LoVo (cell line): ENCODE measurements around the gene EHMT1.

Source experiments
- DNase-seq: peaks from one replicate; pipeline ENCODE4 v3.0.0-alpha.2; 2016; ENCODE audit warnings: low spot score

EHMT1 gene

GRCh38 chr9:137829260-137829996 is 210.6 kb downstream of the EHMT1 start:
- no peak for DNase-seq

DNA sequence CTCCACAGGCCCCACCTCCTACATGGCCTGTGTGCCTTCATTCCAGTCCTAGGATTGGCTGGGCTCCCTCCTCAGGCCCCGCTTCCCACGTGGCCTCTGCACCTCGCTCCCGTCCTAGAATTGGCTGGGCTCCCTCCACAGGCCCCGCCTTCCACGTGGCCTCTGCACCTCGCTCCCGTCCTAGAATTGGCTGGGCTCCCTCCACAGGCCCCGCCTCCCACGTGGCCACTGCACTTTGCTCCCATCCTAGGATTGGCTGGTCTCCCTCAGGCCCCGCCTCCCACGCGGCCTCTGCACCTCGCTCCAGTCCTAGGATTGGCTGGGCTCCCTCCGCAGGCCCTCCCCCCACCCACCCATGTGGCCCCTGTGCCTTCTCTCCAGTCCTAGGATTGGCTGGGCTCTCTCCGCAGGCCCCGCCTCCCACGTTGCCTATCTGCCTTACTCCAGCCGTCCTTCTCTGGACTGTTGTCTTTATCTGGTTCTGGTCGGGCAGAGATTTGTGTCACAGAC is 213.4 kb downstream of the EHMT1 start:
- no peak for DNase-seq

- no peak for DNase-seq
Measured at GRCh38 chr9:137832830-137833590, 214.2 kb downstream of the EHMT1 start.

- DNase-seq, result no peak
Measured at GRCh38 chr9:137833721-137834613, 215.2 kb downstream of the EHMT1 start.

DNA sequence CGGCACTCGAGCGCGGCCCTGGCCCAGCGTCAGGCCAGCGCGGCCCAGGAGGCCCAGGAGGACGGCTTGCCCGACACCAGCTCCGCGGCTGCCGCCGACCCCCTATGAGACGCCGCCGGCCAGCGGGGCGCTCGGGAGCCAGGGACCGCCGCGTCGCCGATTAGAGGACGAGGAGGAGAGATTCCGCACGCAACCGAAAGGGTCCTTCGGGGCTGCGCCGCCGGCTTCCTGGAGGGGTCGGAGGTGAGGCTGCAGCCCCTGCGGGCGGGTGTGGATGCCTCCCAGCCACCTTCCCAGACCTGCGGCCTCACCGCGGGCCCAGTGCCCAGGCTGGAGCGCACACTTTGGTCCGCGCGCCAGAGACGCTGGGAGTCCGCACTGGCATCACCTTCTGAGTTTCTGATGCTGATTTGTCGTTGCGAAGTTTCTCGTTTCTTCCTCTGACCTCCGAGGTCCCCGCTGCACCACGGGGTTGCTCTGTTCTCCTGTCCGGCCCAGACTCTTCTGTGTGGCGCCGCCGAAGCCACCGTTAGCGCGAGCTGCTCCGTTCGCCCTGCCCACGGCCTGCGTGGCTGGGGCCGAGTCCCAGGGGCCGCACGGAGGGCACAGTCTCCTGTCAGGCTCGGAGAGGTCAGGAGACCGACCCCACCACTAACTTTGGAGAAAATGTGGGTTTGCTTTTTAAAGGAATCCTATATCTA is 216.2 kb downstream of the EHMT1 start:
- DNase-seq, result no peak

DNA sequence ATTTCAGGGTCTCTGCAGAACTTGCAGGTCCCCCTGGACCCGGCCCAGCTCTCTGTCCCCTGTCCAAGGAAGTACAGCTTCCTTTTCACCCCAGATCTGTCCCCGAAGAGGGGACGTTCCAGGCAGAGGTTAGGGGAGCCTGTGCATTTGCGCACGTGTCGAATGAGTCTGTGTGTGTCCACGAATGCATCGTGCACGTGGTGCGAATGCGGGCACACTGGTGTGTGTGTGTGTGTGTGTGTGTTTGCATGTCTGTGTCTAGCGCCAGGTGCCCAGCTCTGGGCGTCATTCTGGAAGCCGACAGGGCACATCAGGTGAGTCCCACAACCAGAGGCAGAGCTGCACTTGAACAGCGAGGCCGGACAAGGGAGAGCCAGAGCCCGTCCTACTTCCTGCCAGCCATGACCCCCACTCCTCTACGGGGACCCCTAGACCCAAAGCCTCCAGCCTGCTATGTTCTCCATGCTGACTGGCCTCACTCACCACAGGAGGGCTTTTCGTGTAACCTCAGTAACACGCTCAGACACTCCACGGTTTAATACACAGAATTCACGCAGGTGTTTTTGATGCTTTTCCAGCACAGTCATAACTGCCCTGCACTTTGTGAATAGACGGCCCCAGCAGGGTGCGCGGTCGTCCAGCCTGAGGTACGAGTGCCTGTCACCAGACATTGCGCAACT is 217.5 kb downstream of the EHMT1 start:
- DNase-seq, result no peak

DNA sequence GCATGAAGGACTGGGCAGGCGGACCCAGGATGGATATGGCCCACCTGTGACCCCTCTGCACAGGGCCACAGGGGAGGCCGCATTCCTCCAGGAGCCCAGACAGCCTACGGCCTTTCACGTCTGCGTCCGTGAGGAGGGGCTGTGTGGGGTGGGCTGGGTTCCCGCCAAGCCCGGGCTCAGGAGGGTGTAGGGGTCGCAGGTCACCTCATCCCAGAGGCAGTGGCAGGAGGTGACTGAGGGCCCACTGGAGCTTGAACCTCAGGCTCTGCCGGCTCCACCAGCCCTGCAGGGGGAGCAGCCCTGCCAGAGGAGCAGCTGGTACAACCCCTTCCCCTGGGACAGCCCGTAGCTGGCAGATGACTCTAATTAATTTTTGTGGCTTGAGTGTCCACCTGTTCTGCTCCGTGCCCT is 218.0 kb downstream of the EHMT1 start:
- no peak for DNase-seq

DNA sequence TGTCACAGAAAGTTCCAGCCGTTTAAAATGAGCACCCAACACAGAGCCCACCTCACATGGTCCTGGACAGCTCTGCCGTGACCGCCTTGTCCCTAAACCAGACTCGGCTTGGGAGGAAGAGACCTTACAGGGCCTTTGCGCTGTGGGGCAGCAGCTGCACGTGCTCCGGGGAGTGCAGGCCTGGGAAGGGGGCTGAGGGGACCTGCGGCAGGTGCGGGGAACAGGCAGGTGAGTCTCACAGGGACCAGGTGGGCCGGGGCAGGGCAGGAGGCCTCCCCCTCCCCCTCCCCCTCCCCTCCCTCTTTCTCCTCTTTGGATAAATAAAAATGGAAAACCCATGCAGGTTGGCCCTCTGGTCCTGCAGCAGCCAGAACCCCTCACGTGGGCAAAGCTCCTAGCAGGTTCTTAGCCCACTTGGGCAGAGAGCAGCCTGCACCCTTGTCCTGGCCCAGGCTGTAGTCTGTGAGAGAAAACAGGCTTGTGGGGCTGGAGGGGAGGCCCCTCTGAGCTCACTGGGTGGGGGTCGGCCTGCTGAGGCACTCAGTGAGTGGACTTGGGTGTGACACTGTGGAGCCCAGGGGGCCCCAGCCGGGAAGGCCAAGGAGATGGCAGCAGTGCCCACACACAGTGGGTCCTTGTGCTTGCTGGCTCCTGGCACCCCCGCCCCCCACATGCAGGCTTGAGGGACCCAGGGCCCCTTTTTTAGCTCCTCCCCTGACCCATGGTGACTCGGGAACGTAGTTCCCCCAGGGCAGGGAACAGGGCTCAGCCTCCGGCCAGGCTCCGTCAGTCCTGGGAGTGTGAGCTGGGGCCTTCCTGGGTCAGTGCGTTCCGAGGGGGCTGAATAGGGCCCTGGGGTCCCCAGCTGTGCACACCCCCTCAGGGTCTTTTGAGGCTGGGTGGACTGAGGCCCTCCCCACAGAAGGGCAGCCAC is 218.8 kb downstream of the EHMT1 start:
- no peak for DNase-seq

GRCh38 chr9:137838576-137838975 is 219.8 kb downstream of the EHMT1 start:
- no peak for DNase-seq

GRCh38 chr9:137843355-137843754 is 224.6 kb downstream of the EHMT1 start:
- no peak for DNase-seq

GRCh38 chr9:137851516-137852267 is 232.9 kb downstream of the EHMT1 start:
- DNase-seq, result no peak

DNA sequence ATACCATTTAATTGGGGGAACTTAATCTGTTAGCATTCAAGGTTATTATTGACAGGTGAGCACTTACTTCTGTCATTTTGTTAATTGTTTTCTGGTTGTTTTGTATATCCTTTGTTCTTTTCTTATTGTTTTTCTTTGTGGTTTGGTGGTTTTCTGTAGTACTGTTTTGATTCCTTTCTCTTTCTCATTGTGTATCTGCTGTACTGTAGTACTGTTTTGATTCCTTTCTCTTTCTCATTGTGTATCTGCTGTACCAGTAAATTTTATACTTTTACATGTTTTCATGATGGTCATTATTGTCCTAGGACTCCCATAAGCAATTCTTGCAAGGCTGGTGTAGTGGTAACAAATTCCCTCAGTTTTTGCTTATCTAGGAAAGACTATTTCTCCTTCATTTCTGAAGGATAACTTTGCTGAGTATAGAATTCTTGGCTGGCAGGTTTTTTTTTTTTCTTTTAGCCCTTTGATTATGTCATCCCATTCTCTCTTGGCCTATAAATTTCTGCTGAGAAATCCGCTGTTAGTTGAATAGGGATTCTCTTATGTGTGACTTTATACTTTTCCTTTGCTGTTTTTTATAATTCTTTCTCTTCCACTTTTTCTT is 234.7 kb downstream of the EHMT1 start:
- DNase-seq, result no peak

GRCh38 chr9:137860361-137860760 is 241.6 kb downstream of the EHMT1 start:
- DNase-seq, result no peak

GRCh38 chr9:137865581-137866145 is 246.9 kb downstream of the EHMT1 start:
- DNase-seq, result no peak

GRCh38 chr9:137866226-137867141 is 247.7 kb downstream of the EHMT1 start:
- no peak for DNase-seq

- no peak for DNase-seq
Measured at GRCh38 chr9:137870432-137870831, 251.6 kb downstream of the EHMT1 start.

DNA sequence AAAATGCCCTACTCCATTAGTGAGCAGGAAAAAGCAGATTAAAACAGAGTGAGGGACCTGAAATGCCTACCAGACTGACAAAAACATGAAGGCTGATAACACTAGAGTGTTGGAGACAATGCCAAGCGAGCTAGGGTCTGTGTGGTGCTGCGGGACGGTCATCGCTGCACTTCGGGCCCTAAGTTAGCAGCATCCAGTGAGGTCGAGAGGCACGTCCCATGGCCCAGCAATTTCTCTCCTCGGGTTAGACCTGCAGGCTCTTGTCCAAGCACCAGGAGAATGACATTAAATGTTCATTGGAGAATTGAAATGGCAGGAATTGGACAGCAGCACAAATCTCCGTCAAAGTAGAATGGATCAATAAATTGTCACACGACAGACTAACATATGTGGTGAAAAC is 253.5 kb downstream of the EHMT1 start:
- no peak for DNase-seq
